ENCODE measurements around the gene TLCD3B.

- TF ChIP-seq ZSCAN29 (IDR thresholded peaks at IDR 0.05) (no peak), USF2 (CRISPR knock-in tag; IDR thresholded peaks at IDR 0.05) (no peak), RAD21 (CRISPR knock-in tag; conservative IDR thresholded peaks at IDR 0.05 in 1 of 2, IDR thresholded peaks at IDR 0.05 in 1 of 2) (no peak)
Measured at GRCh38 chr16:30016555-30017276, 14.4 kb downstream of the TLCD3B start.

Measured in K562 (cell line).